GM18873 (cell line): ENCODE data around the gene PLPP3.

Experiments
- ATAC-seq: cut with Tn5 transposase; IDR thresholded peaks from one replicate; pipeline ENCODE4 v1.9.1; 2021; ENCODE audit warnings: mild to moderate bottlenecking, moderate library complexity, moderate number of reproducible peaks; ENCODE audit not compliant: unreplicated experiment, low FRiP score

The PLPP3 gene

GRCh38 chr1:56446531-56447098, 132.7 kb downstream of the PLPP3 start:
- ATAC-seq, result no peak

- ATAC-seq, result no peak
Observed at GRCh38 chr1:56444960-56445646, 134.3 kb downstream of the PLPP3 start.
